PC-3 (cell line): Measurements from ENCODE around the gene SYNE4. TPM values are rescaled to one million over a fixed set of nuclear protein-coding genes. Genes with fewer than 3 reads are reported as not detected.

Source experiments
- ATAC-seq: fragments of 200-7000 bp; cut with Tn5 transposase; 2 replicates; pipeline ENCODE4 v1.9.1; 2020; ENCODE audit warnings: mild to moderate bottlenecking, moderate library complexity
- BruUV-seq: library from RNA; stranded (reverse); fragments of 400-500 nt; replicated peaks from 2 replicates; lab custom pipeline; 2021; lab: Mats Ljungman, UMichigan
- CTCF ChIA-PET: fragments of 300-600 bp; sonication (Branson Sonifier 250); formaldehyde crosslinking; loops from one replicate; lab custom pipeline; 2022; ENCODE audit warnings: antibody characterized with exemption; lab: Charles Lee
- POLR2A ChIA-PET: fragments of 300-600 bp; sonication (Branson Sonifier 250); formaldehyde crosslinking; loops from one replicate; lab custom pipeline; 2022; ENCODE audit warnings: antibody characterized with exemption; ENCODE audit not compliant: unreplicated experiment; lab: Charles Lee
- DNase-seq: peaks from one replicate; pipeline ENCODE4 v3.0.0-alpha.2; 2015
- H2AFZ ChIP-seq: fragments of 300-600 bp; sonication (generic); 2 replicates; pipeline ENCODE4 v1.6.0; 2016; ENCODE audit warnings: antibody characterized with exemption, low read length
- H3F3A ChIP-seq: fragments of 300-600 bp; sonication (generic); one replicate; pipeline ENCODE4 v1.6.0; 2017; ENCODE audit warnings: antibody characterized with exemption, low read length, control low read depth, mild to moderate bottlenecking; ENCODE audit not compliant: unreplicated experiment
- H3K27ac ChIP-seq: fragments of 300-600 bp; sonication (generic); 2 replicates; pipeline ENCODE4 v1.5.1; 2016; ENCODE audit warnings: mild to moderate bottlenecking, low read length
- H3K27me3 ChIP-seq: fragments of 300-600 bp; sonication (generic); 2 replicates; pipeline ENCODE4 v1.6.1; 2016; ENCODE audit warnings: low read length, mixed read lengths
- H3K36me3 ChIP-seq: fragments of 300-600 bp; sonication (generic); 2 replicates; pipeline ENCODE4 v1.6.1; 2016; ENCODE audit warnings: low read depth, mixed run types, low read length, mixed read lengths
- H3K4me1 ChIP-seq: fragments of 300-600 bp; sonication (generic); 2 replicates; pipeline ENCODE4 v1.5.1; 2016; ENCODE audit warnings: low read length; ENCODE audit not compliant: insufficient read depth
- H3K4me2 ChIP-seq: fragments of 300-600 bp; sonication (generic); 2 replicates; pipeline ENCODE4 v1.6.0; 2016; ENCODE audit warnings: low read length
- H3K4me3 ChIP-seq: fragments of 300-600 bp; sonication (generic); 2 replicates; pipeline ENCODE4 v1.5.1; 2016; ENCODE audit warnings: mild to moderate bottlenecking, low read length, mixed read lengths
- H3K79me2 ChIP-seq: fragments of 300-600 bp; sonication (generic); 2 replicates; pipeline ENCODE4 v1.6.1; 2017; ENCODE audit warnings: low read length, mixed read lengths
- H3K9ac ChIP-seq: fragments of 300-600 bp; sonication (generic); 2 replicates; pipeline ENCODE4 v1.6.0; 2016; ENCODE audit warnings: mild to moderate bottlenecking, low read length
- H3K9me2 ChIP-seq: fragments of 300-600 bp; sonication (generic); replicated peaks from 2 replicates; pipeline ENCODE4 v1.6.1; 2016; ENCODE audit warnings: mixed run types, low read length, mixed read lengths
- H3K9me3 ChIP-seq: fragments of 300-600 bp; sonication (generic); 2 replicates; pipeline ENCODE4 v1.6.1; 2016; ENCODE audit warnings: low read length, mixed read lengths
- H4K20me1 ChIP-seq: fragments of 300-600 bp; sonication (generic); 2 replicates; pipeline ENCODE4 v1.6.1; 2016; ENCODE audit warnings: low read length, mixed read lengths
- CTCF ChIP-seq: fragments of 300-600 bp; sonication (generic); conservative IDR thresholded peaks from 2 replicates; pipeline ENCODE4 v1.5.1; 2017; ENCODE audit warnings: antibody characterized with exemption, low read depth, mild to moderate bottlenecking, low read length
- EZH2 ChIP-seq: fragments of 300-600 bp; sonication (generic); IDR thresholded peaks from one replicate; pipeline ENCODE4 v1.6.1; 2017; ENCODE audit warnings: antibody characterized with exemption, mild to moderate bottlenecking, low read length; ENCODE audit not compliant: unreplicated experiment
- EZH2phosphoT487 ChIP-seq: fragments of 300-600 bp; sonication (generic); IDR thresholded peaks from 2 replicates; pipeline ENCODE4 v1.6.1; 2018; ENCODE audit warnings: mild to moderate bottlenecking, antibody characterized with exemption, low read length, borderline replicate concordance
- intact Hi-C: fragments of 100-400 bp; cut with micrococcal nuclease; formaldehyde crosslinking; loops from 2 replicates; pipeline ENCODE4 v1.9.0; 2023
- total RNA-seq: library from RNA; depleted of rRNA; stranded (reverse); fragments of >200 nt; gene quantifications from 2 replicates; pipeline ENCODE4 v1.2.3, GENCODE V29; 2014

Gene SYNE4
- total RNA-seq, 1 experiment from 2014 or later, result 0.77 TPM

DNA sequence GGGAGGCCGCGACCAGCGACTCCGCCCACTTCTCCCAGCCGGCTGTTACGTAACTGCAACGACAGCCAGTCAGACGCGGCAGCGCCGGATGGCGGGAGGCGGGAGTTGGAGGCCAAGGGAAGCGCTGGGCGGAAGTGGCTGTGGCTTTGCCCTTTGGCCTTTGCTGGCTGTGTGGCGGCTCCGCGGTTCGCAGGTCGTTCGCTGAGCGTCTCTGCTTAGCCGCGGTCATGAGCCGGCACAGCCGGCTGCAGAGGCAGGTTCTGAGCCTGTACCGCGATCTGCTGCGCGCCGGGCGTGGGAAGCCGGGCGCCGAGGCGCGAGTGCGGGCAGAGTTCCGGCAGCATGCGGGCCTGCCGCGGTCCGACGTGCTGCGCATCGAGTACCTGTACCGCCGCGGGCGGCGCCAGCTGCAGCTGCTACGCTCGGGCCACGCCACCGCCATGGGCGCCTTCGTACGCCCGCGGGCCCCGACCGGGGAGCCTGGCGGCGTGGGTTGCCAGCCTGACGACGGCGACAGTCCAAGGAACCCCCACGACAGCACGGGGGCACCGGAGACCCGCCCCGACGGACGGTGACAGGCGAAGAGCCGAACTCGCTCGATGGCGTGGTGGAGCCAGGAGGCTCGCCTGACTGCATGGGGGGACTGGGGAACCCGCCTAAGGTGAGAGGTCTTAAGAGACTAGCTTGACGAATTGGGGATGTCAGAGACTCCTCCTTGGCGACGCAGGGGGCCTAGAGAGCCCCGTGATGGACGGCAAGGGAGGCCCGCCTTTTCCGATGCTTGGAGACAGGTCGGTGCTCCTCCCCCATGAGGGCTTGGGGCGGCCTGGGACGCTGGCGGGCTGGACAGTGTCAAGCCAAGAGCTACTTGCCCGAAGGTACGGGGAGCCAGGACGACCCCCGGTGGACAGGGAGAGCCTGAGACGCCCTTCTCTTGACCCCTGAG is 13.3 kb downstream of the SYNE4 start, which contains the start of gene SDHAF1:
Gene SDHAF1, plus strand, starts transcription at position 141 of the 946 bp plus-strand sequence. Its CDS starts 87 bp downstream, at position 228.
- no TSS peak for BruUV-seq

GRCh38 chr19:35993923-35994598 is 14.6 kb downstream of the SYNE4 start:
- Histone ChIP-seq H3K4me2 (no peak overlapping the region), H3K9ac (no peak overlapping the region), H3K9me3 (no peaks in the 10 kb centered on the region), H3K27ac (no peak overlapping the region), H4K20me1 (no peaks in the 10 kb centered on the region), H3K4me1 (peaks cover 7% of the 10 kb centered on the region), H3K27me3 (no peaks in the 10 kb centered on the region), H3F3A (no peaks in the 10 kb centered on the region), H2AFZ (no peak overlapping the region), H3K4me3 (no peak overlapping the region), H3K9me2 (no peaks in the 10 kb centered on the region), H3K36me3 (no peaks in the 10 kb centered on the region; the same call in 1 of the 2 replicates), H3K79me2 (peaks cover 34% of the 10 kb centered on the region)
- intact Hi-C loops, result no loop called here
- CTCF ChIA-PET, result no interaction called here
- TF ChIP-seq CTCF (no peak), EZH2 (no peak)
- POLR2A ChIA-PET, result no interaction called here
- BruUV-seq, result TSS peak; percentile 53
- DNase-seq (no peak), ATAC-seq (no peak)

More for the DNA sequence above, 13.3 kb downstream of the SYNE4 start, which contains the start of gene SDHAF1:
- Histone ChIP-seq H3K36me3 (no peaks in the 10 kb centered on the region; the same call in 1 of the 2 replicates), H3K27me3 (no peaks in the 10 kb centered on the region), H3K9ac (peak within 1 kb of the TSS; percentile 77), H3K27ac (no peak within 1 kb of the TSS), H3K9me3 (no peaks in the 10 kb centered on the region), H3K9me2 (no peaks in the 10 kb centered on the region), H2AFZ (peak within 1 kb of the TSS; percentile 93), H3K4me1 (peaks cover 7% of the 10 kb centered on the region), H3K4me2 (peak within 1 kb of the TSS; percentile 93), H3K79me2 (peaks cover 43% of the 10 kb centered on the region), H4K20me1 (no peaks in the 10 kb centered on the region), H3K4me3 (peak within 1 kb of the TSS; percentile 82), H3F3A (no peaks in the 10 kb centered on the region)
- ChIA-PET CTCF (no interaction called here), POLR2A (no interaction called here)
- peak; percentile 94 for ATAC-seq
- TF ChIP-seq CTCF, result no peak
- no peak for TF ChIP-seq EZH2
- TF ChIP-seq EZH2phosphoT487, result no peak
- intact Hi-C loops, result no loop called here
- peak; percentile 89 for DNase-seq
